ENCODE results near the gene ZNF821. TPM values are rescaled to one million over a fixed set of nuclear protein-coding genes. Genes with fewer than 3 reads are reported as not detected.
"Not testable (repeated sequence)": the region's sequence is repeated elsewhere in the genome, so short reads cannot be mapped to it uniquely, and the experiment has no call there.

The ZNF821 gene
- polyA plus RNA-seq, 1 donor (not counting 4 experiments of a cell fraction or from before 2014, with no cell fraction given) = 2.9 TPM

- dilution Hi-C loops (cut with MboI; ENCODE audit: extremely low pct_ligation_motif_present, low sequenced_read_pairs) = no loop called here
- Histone ChIP-seq H3K27me3 (ENCODE audit: control insufficient read depth, extremely low read depth, insufficient read depth, low read length) (no peaks in the 10 kb centered on the region), H3K36me3 (ENCODE audit: control insufficient read depth in 2 of 2, extremely low read depth in 1 of 2, insufficient read depth in 2 of 2, low read length in 2 of 2) (peaks cover 2 to 15% of the 10 kb centered on the region in 2 experiments), H3K27ac (ENCODE audit: control insufficient read depth, insufficient read depth, low read length) (no peak overlapping the region), H3K9me3 (ENCODE audit: control insufficient read depth, low read depth, low read length) (no peaks in the 10 kb centered on the region), H3K4me1 (ENCODE audit: control insufficient read depth, extremely low read depth, insufficient read depth, low read length) (no peaks in the 10 kb centered on the region), H2AFZ (ENCODE audit: control insufficient read depth, low read length) (no peak overlapping the region), H3K4me2 (ENCODE audit: control insufficient read depth, extremely low read depth, insufficient read depth, low read depth, low read length) (no peak overlapping the region), H4K20me1 (ENCODE audit: control insufficient read depth, extremely low read depth, insufficient read depth, low read length) (peaks cover 14% of the 10 kb centered on the region), H3K9ac (ENCODE audit: control insufficient read depth, extremely low read depth, insufficient read depth, low read length) (no peak overlapping the region), H3K4me3 (ENCODE audit: control insufficient read depth in 2 of 3, extremely low read depth in 1 of 3, insufficient read depth in 2 of 3, low read depth in 1 of 3, low read length in 3 of 3) (no peak overlapping the region), H3K79me2 (ENCODE audit: control insufficient read depth, insufficient read depth, low read length) (peaks cover 94% of the 10 kb centered on the region), H3K9me1 (ENCODE audit: control insufficient read depth, extremely low read depth, insufficient read depth, low read length) (no peaks in the 10 kb centered on the region)
- no peak for TF ChIP-seq EZH2 (IDR thresholded peaks at IDR 0.05; ENCODE audit: low read length)
- DNase-seq (ENCODE audit: low read depth, low spot score) (no peak), FAIRE-seq (no peak)
These were observed 28.7 kb upstream of the ZNF821 start for GRCh38 chr16:71912534-71913275.

- Histone ChIP-seq H4K20me1 (ENCODE audit: control insufficient read depth, extremely low read depth, insufficient read depth, low read length) (peaks cover 14% of the 10 kb centered on the region), H3K4me3 (ENCODE audit: control insufficient read depth in 2 of 3, extremely low read depth in 1 of 3, insufficient read depth in 2 of 3, low read depth in 1 of 3, low read length in 3 of 3) (no peak overlapping the region), H3K9me1 (ENCODE audit: control insufficient read depth, extremely low read depth, insufficient read depth, low read length) (no peaks in the 10 kb centered on the region), H3K4me2 (ENCODE audit: control insufficient read depth, extremely low read depth, insufficient read depth, low read depth, low read length) (no peak overlapping the region), H3K9ac (ENCODE audit: control insufficient read depth, extremely low read depth, insufficient read depth, low read length) (no peak overlapping the region), H3K27ac (ENCODE audit: control insufficient read depth, insufficient read depth, low read length) (no peak overlapping the region), H3K27me3 (ENCODE audit: control insufficient read depth, extremely low read depth, insufficient read depth, low read length) (no peaks in the 10 kb centered on the region), H3K79me2 (ENCODE audit: control insufficient read depth, insufficient read depth, low read length) (peaks cover 95% of the 10 kb centered on the region), H3K9me3 (ENCODE audit: control insufficient read depth, low read depth, low read length) (no peaks in the 10 kb centered on the region), H3K4me1 (ENCODE audit: control insufficient read depth, extremely low read depth, insufficient read depth, low read length) (no peaks in the 10 kb centered on the region), H3K36me3 (ENCODE audit: control insufficient read depth in 2 of 2, extremely low read depth in 1 of 2, insufficient read depth in 2 of 2, low read length in 2 of 2) (peaks cover 2 to 6% of the 10 kb centered on the region in 2 experiments), H2AFZ (ENCODE audit: control insufficient read depth, low read length) (no peak overlapping the region)
- DNase-seq (ENCODE audit: low read depth, low spot score) (no peak), FAIRE-seq (no peak)
- dilution Hi-C loops (cut with MboI; ENCODE audit: extremely low pct_ligation_motif_present, low sequenced_read_pairs) = no loop called here
- TF ChIP-seq EZH2 (IDR thresholded peaks at IDR 0.05; ENCODE audit: low read length) (no peak), CTCF (optimal IDR thresholded peaks at IDR 0.05 in 1 of 3, IDR thresholded peaks at IDR 0.05 in 1 of 3, conservative IDR thresholded peaks at IDR 0.05 in 1 of 3; ENCODE audit: extremely low read depth in 1 of 3, insufficient read depth in 2 of 3, low read length in 3 of 3) (no peak)
These were observed 27.1 kb upstream of the ZNF821 start for GRCh38 chr16:71911121-71911520.

GRCh38 chr16:71905765-71906164 lies 21.8 kb upstream of the ZNF821 start:
- Histone ChIP-seq H3K79me2 (ENCODE audit: control insufficient read depth, insufficient read depth, low read length) (peaks cover 97% of the 10 kb centered on the region), H4K20me1 (ENCODE audit: control insufficient read depth, extremely low read depth, insufficient read depth, low read length) (peaks cover 35% of the 10 kb centered on the region)
- H3K9ac ChIP-seq (ENCODE audit: control insufficient read depth, extremely low read depth, insufficient read depth, low read length); H3K4me3 ChIP-seq (ENCODE audit: control insufficient read depth in 2 of 3, extremely low read depth in 1 of 3, insufficient read depth in 2 of 3, low read depth in 1 of 3, low read length in 3 of 3); H3K27ac ChIP-seq (ENCODE audit: control insufficient read depth, insufficient read depth, low read length); dilution Hi-C loops (cut with MboI; ENCODE audit: extremely low pct_ligation_motif_present, low sequenced_read_pairs); H3K36me3 ChIP-seq (ENCODE audit: control insufficient read depth in 2 of 2, extremely low read depth in 1 of 2, insufficient read depth in 2 of 2, low read length in 2 of 2); H3K9me3 ChIP-seq (ENCODE audit: control insufficient read depth, low read depth, low read length); H3K4me1 ChIP-seq (ENCODE audit: control insufficient read depth, extremely low read depth, insufficient read depth, low read length); FAIRE-seq; H3K4me2 ChIP-seq (ENCODE audit: control insufficient read depth, extremely low read depth, insufficient read depth, low read depth, low read length); H3K9me1 ChIP-seq (ENCODE audit: control insufficient read depth, extremely low read depth, insufficient read depth, low read length); H2AFZ ChIP-seq (ENCODE audit: control insufficient read depth, low read length); DNase-seq (ENCODE audit: low read depth, low spot score); H3K27me3 ChIP-seq (ENCODE audit: control insufficient read depth, extremely low read depth, insufficient read depth, low read length): not testable (repeated sequence)
